Stimulated activated CD4-positive, alpha-beta T cell treated with anti-CD3 and anti-CD28 coated beads, TNF-alpha, amount 100 ng/mL, for 48 hours (primary cell): ENCODE measurements around the gene TMOD1.
A peak's percentile ranks its signal among the peaks of the same experiment; 100 is the strongest.

Experiments used
- DNase-seq, 3 donors: peaks; one replicate each; pipeline ENCODE4 v3.0.0-alpha.2; 2020; ENCODE audit warnings: low read depth in 3 of 3

Gene TMOD1

GRCh38 chr9:97632985-97633858, 131.8 kb downstream of the TMOD1 start, which contains the start of the genes NCBP1 and TSTD2:
Gene NCBP1 (plus strand): TSS chr9:97633821. CDS start chr9:97633882, 61 bp downstream.
Gene TSTD2 (minus strand): TSS chr9:97633368. CDS start chr9:97627562, 5,806 bp downstream.
- DNase-seq: peak; percentile 88 to 95 (median 94)

GRCh38 chr9:97633859-97634490, 132.5 kb downstream of the TMOD1 start:
- no peak for DNase-seq

GRCh38 chr9:97635026-97635425, 133.6 kb downstream of the TMOD1 start:
- DNase-seq: no peak

- no peak for DNase-seq
Measured at GRCh38 chr9:97636903-97637302, 135.4 kb downstream of the TMOD1 start.

- no peak for DNase-seq
Measured at GRCh38 chr9:97638666-97639065, 137.2 kb downstream of the TMOD1 start.

- DNase-seq: no peak
Measured at GRCh38 chr9:97640325-97640724, 138.9 kb downstream of the TMOD1 start.

- no peak for DNase-seq
Measured at GRCh38 chr9:97645720-97646119, 144.3 kb downstream of the TMOD1 start.

- DNase-seq: no peak
Measured at GRCh38 chr9:97647996-97648395, 146.5 kb downstream of the TMOD1 start.
